ENCODE results near the gene CROCC2.

CROCC2 gene

DNA sequence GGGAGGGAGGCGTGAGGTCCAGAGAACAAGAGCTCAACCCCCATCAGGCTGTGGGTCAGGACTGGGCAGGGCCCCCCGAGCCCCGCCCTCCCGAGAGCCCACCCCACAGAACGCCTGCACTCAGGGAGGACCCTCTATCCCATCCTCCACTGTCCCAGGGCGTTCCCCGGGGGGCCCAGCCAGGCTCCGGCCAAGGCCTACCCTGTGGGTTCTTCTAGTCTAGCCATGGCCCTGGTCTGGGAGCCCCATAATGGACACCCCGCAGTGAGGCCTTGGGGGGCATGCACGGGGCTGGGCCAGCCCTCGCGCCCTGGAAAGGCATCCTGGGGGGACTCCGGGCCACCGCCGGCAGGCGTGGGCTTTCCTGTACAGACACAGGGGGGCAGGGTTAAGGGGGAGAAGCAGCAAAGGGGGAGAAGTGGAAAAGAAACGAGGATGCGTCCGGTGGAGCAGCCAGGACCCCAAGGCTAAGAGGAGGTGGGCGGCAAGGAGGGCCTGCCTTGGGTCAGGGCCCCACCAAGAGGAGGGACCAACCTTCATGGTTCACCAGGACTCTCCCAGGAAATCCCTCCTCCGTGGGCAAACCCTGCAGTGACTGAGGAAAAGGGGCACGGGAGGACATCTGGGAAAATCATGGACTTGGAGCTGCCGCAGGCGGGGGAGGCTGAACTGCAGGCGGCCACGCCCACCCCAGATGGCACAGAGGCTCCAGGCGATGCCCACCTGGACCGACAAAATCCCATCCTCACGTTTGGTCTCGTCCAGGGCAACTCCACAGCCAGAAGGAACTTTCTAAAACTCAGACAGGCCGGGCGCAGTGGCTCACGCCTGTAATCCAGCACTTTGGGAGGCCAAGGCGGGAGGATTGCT lies 2.7 kb upstream of the CROCC2 start:
- TF ChIP-seq, protein P1, sequence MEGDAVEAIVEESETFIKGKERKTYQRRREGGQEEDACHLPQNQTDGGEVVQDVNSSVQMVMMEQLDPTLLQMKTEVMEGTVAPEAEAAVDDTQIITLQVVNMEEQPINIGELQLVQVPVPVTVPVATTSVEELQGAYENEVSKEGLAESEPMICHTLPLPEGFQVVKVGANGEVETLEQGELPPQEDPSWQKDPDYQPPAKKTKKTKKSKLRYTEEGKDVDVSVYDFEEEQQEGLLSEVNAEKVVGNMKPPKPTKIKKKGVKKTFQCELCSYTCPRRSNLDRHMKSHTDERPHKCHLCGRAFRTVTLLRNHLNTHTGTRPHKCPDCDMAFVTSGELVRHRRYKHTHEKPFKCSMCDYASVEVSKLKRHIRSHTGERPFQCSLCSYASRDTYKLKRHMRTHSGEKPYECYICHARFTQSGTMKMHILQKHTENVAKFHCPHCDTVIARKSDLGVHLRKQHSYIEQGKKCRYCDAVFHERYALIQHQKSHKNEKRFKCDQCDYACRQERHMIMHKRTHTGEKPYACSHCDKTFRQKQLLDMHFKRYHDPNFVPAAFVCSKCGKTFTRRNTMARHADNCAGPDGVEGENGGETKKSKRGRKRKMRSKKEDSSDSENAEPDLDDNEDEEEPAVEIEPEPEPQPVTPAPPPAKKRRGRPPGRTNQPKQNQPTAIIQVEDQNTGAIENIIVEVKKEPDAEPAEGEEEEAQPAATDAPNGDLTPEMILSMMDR (IDR thresholded peaks at IDR 0.05) = no peak
- no peak overlapping the region for H3K27ac Mint-ChIP-seq
- H3K4me3 Mint-ChIP-seq = no peak overlapping the region
- H3K36me3 Mint-ChIP-seq (ENCODE audit: low read depth) = no peaks in the 10 kb centered on the region
- H3K27me3 Mint-ChIP-seq (ENCODE audit: low read depth, poor library complexity) = peaks cover 11% of the 10 kb centered on the region
- no peak for DNase-seq
- H3K4me1 Mint-ChIP-seq = no peaks in the 10 kb centered on the region
- H3K9me3 Mint-ChIP-seq = peaks cover 20% of the 10 kb centered on the region

- TF ChIP-seq, protein P1 (IDR thresholded peaks at IDR 0.05) = no peak
- H3K4me3 Mint-ChIP-seq = no peak overlapping the region
- no peak for DNase-seq
- H3K4me1 Mint-ChIP-seq = no peaks in the 10 kb centered on the region
- H3K36me3 Mint-ChIP-seq (ENCODE audit: low read depth) = no peaks in the 10 kb centered on the region
- peaks cover 20% of the 10 kb centered on the region for H3K9me3 Mint-ChIP-seq
- H3K27ac Mint-ChIP-seq = no peak overlapping the region
- H3K27me3 Mint-ChIP-seq (ENCODE audit: low read depth, poor library complexity) = peaks cover 13% of the 10 kb centered on the region
Observed at GRCh38 chr2:240904216-240905175, 1.6 kb upstream of the CROCC2 start.

DNA sequence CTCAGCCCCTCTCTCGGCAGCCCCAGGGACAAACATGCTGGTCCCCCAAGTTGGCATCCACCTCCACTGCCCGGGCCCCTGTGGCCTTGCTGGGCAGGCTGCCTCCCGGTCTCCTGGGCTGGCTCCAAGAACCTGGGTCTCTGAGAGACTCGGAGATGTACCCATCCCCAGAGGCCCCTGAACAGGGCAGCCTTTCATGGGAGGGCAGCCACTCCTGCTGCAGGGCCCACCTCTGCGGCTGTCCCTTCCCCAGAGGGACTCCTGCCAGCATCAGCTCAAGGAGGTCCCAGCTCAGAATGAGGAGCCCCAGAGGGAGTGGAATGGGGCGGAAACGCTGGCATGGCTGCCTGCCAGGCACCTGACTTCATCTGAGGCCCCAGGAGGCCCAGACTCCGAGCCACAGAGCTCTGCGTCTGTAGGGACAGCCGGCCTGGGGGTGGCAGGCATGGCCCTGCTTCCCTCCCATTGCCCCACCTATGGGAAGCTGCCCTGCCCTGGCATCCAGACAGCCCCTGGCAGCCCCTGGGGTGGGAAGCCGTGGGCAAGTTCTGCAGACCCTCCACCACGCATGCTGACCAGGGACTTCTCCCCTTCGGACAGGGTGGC lies 857 bp upstream of the CROCC2 start:
- no peak for DNase-seq
- H3K27me3 Mint-ChIP-seq (ENCODE audit: low read depth, poor library complexity) = peaks cover 21% of the 10 kb centered on the region
- H3K4me1 Mint-ChIP-seq = no peaks in the 10 kb centered on the region
- H3K4me3 Mint-ChIP-seq = no peak overlapping the region
- peaks cover 20% of the 10 kb centered on the region for H3K9me3 Mint-ChIP-seq
- no peak overlapping the region for H3K27ac Mint-ChIP-seq
- no peaks in the 10 kb centered on the region for H3K36me3 Mint-ChIP-seq (ENCODE audit: low read depth)
- TF ChIP-seq, protein P1 (IDR thresholded peaks at IDR 0.05) = no peak

DNA sequence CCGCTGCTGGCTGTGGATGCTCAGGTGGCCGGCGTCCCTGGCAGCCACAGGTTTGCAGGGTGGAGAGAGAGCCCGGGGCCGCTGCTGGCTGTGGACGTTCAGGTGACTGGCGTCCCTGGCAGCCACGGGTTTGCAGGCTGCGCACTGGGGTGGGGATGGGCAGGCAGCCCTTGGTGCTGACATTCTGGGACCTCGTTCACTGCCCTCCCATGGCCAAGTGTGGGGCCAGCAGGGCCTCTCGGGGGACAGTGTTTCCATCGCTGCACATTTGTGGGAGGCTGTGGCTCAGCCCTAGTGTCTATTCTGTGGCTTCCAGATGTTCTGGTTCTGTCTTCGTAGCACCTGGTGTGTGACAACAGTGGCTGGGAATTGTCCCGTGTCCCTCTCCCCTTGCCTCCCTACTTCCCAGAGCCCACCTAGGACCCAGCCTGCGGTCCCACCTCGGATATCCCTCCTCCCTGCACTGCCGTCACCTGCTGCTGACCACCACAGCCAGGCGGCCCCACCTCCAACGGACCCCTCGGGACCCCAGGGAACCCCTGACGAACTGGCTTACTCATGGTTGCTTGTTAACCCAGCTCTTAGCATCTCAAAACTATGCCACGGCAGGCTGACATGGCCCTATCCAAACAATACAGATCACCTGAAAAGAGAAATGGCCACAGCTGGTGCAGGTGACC lies 915 bp downstream of the CROCC2 start:
- TF ChIP-seq, protein P1 (IDR thresholded peaks at IDR 0.05) = no peak
- DNase-seq = no peak
- Mint-ChIP-seq H3K27ac (no peak overlapping the region), H3K36me3 (ENCODE audit: low read depth) (no peaks in the 10 kb centered on the region), H3K9me3 (peaks cover 5% of the 10 kb centered on the region), H3K27me3 (ENCODE audit: low read depth, poor library complexity) (peaks cover 32% of the 10 kb centered on the region), H3K4me1 (no peaks in the 10 kb centered on the region), H3K4me3 (no peak overlapping the region)

- H3K4me3 Mint-ChIP-seq = no peak overlapping the region
- no peaks in the 10 kb centered on the region for H3K9me3 Mint-ChIP-seq
- no peaks in the 10 kb centered on the region for H3K4me1 Mint-ChIP-seq
- H3K27me3 Mint-ChIP-seq (ENCODE audit: low read depth, poor library complexity) = peaks cover 42% of the 10 kb centered on the region
- no peak for DNase-seq
- TF ChIP-seq, protein P1 (IDR thresholded peaks at IDR 0.05) = no peak
- no peaks in the 10 kb centered on the region for H3K36me3 Mint-ChIP-seq (ENCODE audit: low read depth)
- no peak overlapping the region for H3K27ac Mint-ChIP-seq
Observed at GRCh38 chr2:240909216-240909974, 3.3 kb downstream of the CROCC2 start.
